HepG2 (cell line): ENCODE measurements around the gene BRPF1. TPM values are rescaled to one million over a fixed set of nuclear protein-coding genes. Genes with fewer than 3 reads are reported as not detected.

Source experiments
- ELF3 ChIP-seq: IDR thresholded peaks from 2 replicates; pipeline ENCODE4 v1.6.1; 2016; ENCODE audit warnings: missing genetic modification reagents, missing compliant biosample characterization
- FOSL1 ChIP-seq: sonication (generic); formaldehyde crosslinking; IDR thresholded peaks from 2 replicates; pipeline ENCODE4 v1.9.0; 2021; ENCODE audit warnings: missing genetic modification reagents, borderline replicate concordance
- FOSL2 ChIP-seq: sonication (generic); formaldehyde crosslinking; IDR thresholded peaks from 2 replicates; pipeline ENCODE4 v1.4.0; 2020; ENCODE audit warnings: missing genetic modification reagents
- HNF4A ChIP-seq: sonication (generic); formaldehyde crosslinking; IDR thresholded peaks from 2 replicates; pipeline ENCODE4 v1.4.0; 2020; ENCODE audit warnings: missing genetic modification reagents
- MAZ ChIP-seq, 2 experiments: sonication (generic) in 1 of 2; formaldehyde crosslinking in 1 of 2; IDR thresholded peaks; 2 replicates each; pipeline versions ENCODE4 v1.5.0 to v1.6.1; 2012 to 2020; ENCODE audit warnings: low read depth in 2 of 2, mild to moderate bottlenecking in 2 of 2, borderline replicate concordance in 1 of 2, improper control_type of control experiment in 1 of 2, low read length in 1 of 2, missing genetic modification reagents in 1 of 2, moderate library complexity in 1 of 2
- MXI1 ChIP-seq: IDR thresholded peaks from 3 replicates; pipeline ENCODE4 v1.6.1; 2012; ENCODE audit warnings: low read depth, low read length, inconsistent platforms, borderline replicate concordance
- MYNN ChIP-seq: sonication (generic); formaldehyde crosslinking; IDR thresholded peaks from 2 replicates; pipeline ENCODE4 v1.4.0; 2020; ENCODE audit warnings: mild to moderate bottlenecking, low read depth, missing genetic modification reagents
- NKX3-1 ChIP-seq: sonication (generic); formaldehyde crosslinking; IDR thresholded peaks from 2 replicates; pipeline ENCODE4 v1.5.0; 2020; ENCODE audit warnings: missing genetic modification reagents
- POLR2G ChIP-seq: fragments of 200-400 bp; formaldehyde crosslinking; IDR thresholded peaks from 2 replicates; pipeline ENCODE4 v1.6.1; 2018; ENCODE audit warnings: mild to moderate bottlenecking, low read depth, low read length, moderate library complexity
- SAP130 ChIP-seq: IDR thresholded peaks from 2 replicates; pipeline ENCODE4 v1.6.1; 2016; ENCODE audit warnings: low read depth
- ZFY ChIP-seq: sonication (generic); formaldehyde crosslinking; IDR thresholded peaks from 2 replicates; pipeline ENCODE4 v1.4.0; 2020; ENCODE audit warnings: missing genetic modification reagents
- ZNF629 ChIP-seq: sonication (generic); formaldehyde crosslinking; conservative IDR thresholded peaks from 2 replicates; pipeline ENCODE4 v1.5.0; 2020; ENCODE audit warnings: missing genetic modification reagents
- ZNF652 ChIP-seq: IDR thresholded peaks from 2 replicates; pipeline ENCODE4 v1.6.1; 2016; ENCODE audit warnings: low read depth, borderline replicate concordance
- ZSCAN12 ChIP-seq: sonication (generic); formaldehyde crosslinking; IDR thresholded peaks from 2 replicates; pipeline ENCODE4 v1.9.0; 2021; ENCODE audit warnings: mild to moderate bottlenecking, missing genetic modification reagents
- ZSCAN31 ChIP-seq: sonication (generic); formaldehyde crosslinking; IDR thresholded peaks from 2 replicates; pipeline ENCODE4 v1.5.0; 2020; ENCODE audit warnings: low read depth, mild to moderate bottlenecking, missing genetic modification reagents
- polyA plus RNA-seq, 8 experiments: library from polyadenylated mRNA; depleted of rRNA in 3 of 8; stranded (reverse) in 7 of 8; unstranded in 1 of 8; fragments of >200 nt; fragmentation: Illumina TruSeq in 4 of 8; extraction: Trizol in 4 of 8; gene quantifications; 2 replicates each; pipeline versions ENCODE4 v1.2.1 to v1.2.3, GENCODE V29; 2011 to 2016; ENCODE audit warnings: low read depth in 4 of 8, missing spikeins in 1 of 8, mixed read lengths in 1 of 8; ENCODE audit not compliant: insufficient read depth in 1 of 8
- total RNA-seq, 5 experiments: library from RNA; depleted of rRNA; stranded (reverse); fragments of >200 nt; fragmentation: Illumina TruSeq; extraction: Trizol; gene quantifications; 2 replicates each; pipeline ENCODE4 v1.2.3, GENCODE V29; 2016; ENCODE audit warnings: low read depth in 1 of 5
- TF ChIP-seq, protein P1 (sequence below): sonication (generic); formaldehyde crosslinking; IDR thresholded peaks from 2 replicates; pipeline ENCODE4 v1.8.1; 2023; ENCODE audit warnings: mild to moderate bottlenecking, moderate library complexity, missing genetic modification reagents
- TF ChIP-seq, protein P2 (sequence below): sonication (generic); formaldehyde crosslinking; IDR thresholded peaks from 2 replicates; pipeline ENCODE4 v1.8.1; 2023; ENCODE audit warnings: mild to moderate bottlenecking, missing genetic modification reagents

The BRPF1 gene
- total and polyA plus RNA-seq, 2 of the 13 experiments (the other 11 are each of a cell fraction or from before 2014, with no cell fraction given): 7.3 to 10.0 TPM

DNA sequence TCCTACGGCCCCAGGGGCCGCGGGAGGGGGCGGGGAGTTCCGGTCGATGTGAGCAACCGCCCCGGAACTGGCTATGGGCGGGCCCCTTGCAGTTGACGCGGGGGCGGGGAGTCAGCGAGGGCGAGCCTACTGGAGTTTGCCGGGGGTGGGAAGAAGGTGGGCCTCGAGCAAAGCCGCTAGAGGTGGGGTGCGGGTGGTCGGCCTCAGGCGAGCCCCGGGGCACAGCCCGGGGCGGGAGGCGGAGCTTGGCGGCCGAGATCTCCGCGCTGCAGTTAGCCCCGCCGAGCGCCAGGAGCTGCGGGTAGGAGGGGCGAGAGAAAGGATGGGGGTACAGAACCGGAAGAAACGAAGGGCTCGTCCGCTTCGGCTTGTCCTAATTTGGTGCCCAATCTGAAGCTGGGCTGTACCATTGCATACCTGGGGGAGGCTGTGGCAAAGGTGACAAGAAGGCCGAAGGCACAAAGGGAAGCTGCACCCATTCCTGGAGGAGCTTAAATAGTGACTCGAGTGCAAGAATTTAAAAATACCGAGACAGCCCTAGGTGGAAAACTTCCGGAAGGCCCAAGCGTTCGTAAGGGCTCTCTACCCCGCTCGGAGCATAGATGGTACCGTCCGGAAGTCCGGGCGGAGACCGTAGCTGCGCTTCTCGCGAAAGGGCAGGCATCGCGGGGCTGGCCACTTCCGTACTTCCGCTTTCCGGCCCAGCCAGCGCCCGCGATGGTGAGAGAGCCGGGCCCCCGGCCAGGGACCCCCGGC is 61.0 kb downstream of the BRPF1 start, which contains the start of the genes ARPC4 and TADA3 (continued):
- 0 out of 2 replicates have a peak, but pooled peaks have one; percentile 27 for TF ChIP-seq ZSCAN31 (CRISPR knock-in tag)
- peak; percentile 79 for TF ChIP-seq SAP130 (CRISPR knock-in tag)
- TF ChIP-seq HNF4A (CRISPR knock-in tag): peak; percentile 15; the same call in 1 of the 2 replicates
- TF ChIP-seq MAZ (IDR thresholded peaks at IDR 0.05; ENCODE audit: borderline replicate concordance, low read depth, low read length): no peak
- peak; percentile 70; the same call in 1 of the 2 replicates for TF ChIP-seq MAZ (CRISPR knock-in tag; IDR thresholded peaks at IDR 0.05; ENCODE audit: low read depth)
- TF ChIP-seq, protein P1, sequence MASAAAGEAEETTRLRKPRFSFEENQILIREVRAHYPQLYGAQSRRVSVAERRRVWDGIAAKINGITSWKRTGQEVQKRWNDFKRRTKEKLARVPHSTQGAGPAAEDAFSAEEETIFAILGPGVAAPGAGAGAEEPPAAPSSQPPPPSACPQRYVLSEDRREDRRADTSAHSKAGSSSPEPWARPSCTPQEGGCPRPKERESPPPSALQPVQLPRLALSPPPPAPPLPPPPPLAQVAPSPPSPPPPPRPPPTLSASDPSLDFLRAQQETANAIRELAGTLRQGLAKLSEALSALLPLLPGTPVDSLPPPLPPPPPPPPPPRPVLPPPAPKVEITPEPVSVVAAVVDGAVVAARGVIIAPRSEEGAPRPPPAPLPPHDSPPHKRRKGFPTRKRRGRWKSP: no peak; the same call in 1 of the 2 replicates
- peak; percentile 72 for TF ChIP-seq ZFY (CRISPR knock-in tag)
- TF ChIP-seq ZSCAN12 (CRISPR knock-in tag): no peak
- TF ChIP-seq, protein P2, sequence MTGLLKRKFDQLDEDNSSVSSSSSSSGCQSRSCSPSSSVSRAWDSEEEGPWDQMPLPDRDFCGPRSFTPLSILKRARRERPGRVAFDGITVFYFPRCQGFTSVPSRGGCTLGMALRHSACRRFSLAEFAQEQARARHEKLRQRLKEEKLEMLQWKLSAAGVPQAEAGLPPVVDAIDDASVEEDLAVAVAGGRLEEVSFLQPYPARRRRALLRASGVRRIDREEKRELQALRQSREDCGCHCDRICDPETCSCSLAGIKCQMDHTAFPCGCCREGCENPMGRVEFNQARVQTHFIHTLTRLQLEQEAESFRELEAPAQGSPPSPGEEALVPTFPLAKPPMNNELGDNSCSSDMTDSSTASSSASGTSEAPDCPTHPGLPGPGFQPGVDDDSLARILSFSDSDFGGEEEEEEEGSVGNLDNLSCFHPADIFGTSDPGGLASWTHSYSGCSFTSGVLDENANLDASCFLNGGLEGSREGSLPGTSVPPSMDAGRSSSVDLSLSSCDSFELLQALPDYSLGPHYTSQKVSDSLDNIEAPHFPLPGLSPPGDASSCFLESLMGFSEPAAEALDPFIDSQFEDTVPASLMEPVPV: no peak
- no peak for TF ChIP-seq ZNF652 (CRISPR knock-in tag)
- 0 out of 2 replicates have a peak, but pooled peaks have one; percentile 29 for TF ChIP-seq NKX3-1 (CRISPR knock-in tag)
- TF ChIP-seq FOSL1 (CRISPR knock-in tag): no peak
- peak; percentile 82 for TF ChIP-seq POLR2G
- no peak for TF ChIP-seq ZNF629 (CRISPR knock-in tag)
- no peak for TF ChIP-seq MYNN (CRISPR knock-in tag)
- no peak; the same call in 2 of the 3 replicates for TF ChIP-seq MXI1
- TF ChIP-seq FOSL2 (CRISPR knock-in tag): no peak
- TF ChIP-seq ELF3: peak; percentile 81
